Measurements from ENCODE around the gene GOLPH3L.

GOLPH3L gene

DNA sequence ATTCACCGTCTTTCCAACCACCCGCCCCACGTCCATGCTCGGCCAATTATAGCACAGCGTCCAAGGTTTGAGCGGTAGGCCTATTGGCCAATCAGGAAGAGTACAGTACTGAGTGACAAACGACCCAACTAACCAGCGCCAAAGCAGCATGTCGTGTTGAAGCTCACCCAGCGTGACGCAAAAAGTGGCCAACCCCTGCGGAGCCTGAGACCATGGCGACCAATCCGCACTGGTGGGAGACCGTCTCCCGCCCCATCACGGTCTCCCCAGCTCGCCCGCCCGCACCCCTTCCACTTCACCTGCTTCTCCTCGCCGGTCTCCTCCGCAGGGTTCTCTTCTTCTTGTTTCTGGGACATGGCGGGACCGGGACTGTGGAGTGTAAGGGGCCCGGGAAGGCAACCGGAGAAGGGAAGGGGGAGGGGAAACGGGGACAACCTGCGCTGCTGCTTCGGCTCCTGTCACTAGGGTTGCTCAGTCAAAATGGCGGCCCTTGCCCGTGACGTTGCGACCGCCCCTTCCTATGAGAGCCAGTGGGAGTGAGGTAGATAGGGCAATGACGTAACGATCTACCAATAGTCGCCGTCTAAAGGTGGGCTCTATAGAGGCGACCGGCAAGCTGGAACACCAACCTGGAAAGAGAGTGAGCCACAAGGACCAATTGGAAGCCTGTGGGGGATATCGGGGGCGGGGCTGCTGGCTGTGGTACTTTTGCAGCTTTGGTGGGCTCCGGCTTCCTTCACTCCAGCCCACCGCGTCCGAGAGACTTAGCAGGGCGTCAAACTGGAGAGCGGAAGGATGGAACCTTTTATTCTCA, 67.6 kb downstream of the GOLPH3L start, which contains the start of gene ENSA (continued):
- TF ChIP-seq MZF1 (tag by site-specific recombination; IDR thresholded peaks at IDR 0.05; ENCODE audit: borderline replicate concordance) (no peak), ZNF133 (tag by site-specific recombination; IDR thresholded peaks at IDR 0.05) (no peak), ZFP37 (tag by site-specific recombination; IDR thresholded peaks at IDR 0.05) (no peak), ZNF394 (tag by site-specific recombination; IDR thresholded peaks at IDR 0.05; ENCODE audit: borderline replicate concordance) (peak; percentile 28; the same call in 1 of the 2 replicates), ZNF169 (tag by site-specific recombination; IDR thresholded peaks at IDR 0.05) (no peak), INSM2 (tag by site-specific recombination; IDR thresholded peaks at IDR 0.05) (peak; percentile 6; the same call in 1 of the 2 replicates), ZFHX2 (tag by site-specific recombination; conservative IDR thresholded peaks at IDR 0.05) (no peak), ZNF350 (tag by site-specific recombination; IDR thresholded peaks at IDR 0.05) (no peak), SETDB1 (IDR thresholded peaks at IDR 0.05; ENCODE audit: insufficient read length, low read length) (no peak), PRDM2 (tag by site-specific recombination; IDR thresholded peaks at IDR 0.05; ENCODE audit: borderline replicate concordance) (no peak), ZNF513 (tag by site-specific recombination; IDR thresholded peaks at IDR 0.05) (no peak), ZNF785 (tag by site-specific recombination; IDR thresholded peaks at IDR 0.05) (no peak), SCRT1 (tag by site-specific recombination; IDR thresholded peaks at IDR 0.05; ENCODE audit: borderline replicate concordance) (no peak), ZNF311 (tag by site-specific recombination; IDR thresholded peaks at IDR 0.05; ENCODE audit: borderline replicate concordance) (no peak), ZNF571 (tag by site-specific recombination; IDR thresholded peaks at IDR 0.05) (no peak), GFI1B (tag by site-specific recombination; IDR thresholded peaks at IDR 0.05) (no peak), ZNF19 (tag by site-specific recombination; IDR thresholded peaks at IDR 0.05; ENCODE audit: low read depth) (no peak), ZNF280D (tag by site-specific recombination; IDR thresholded peaks at IDR 0.05) (no peak), ZNF324 (tag by site-specific recombination; IDR thresholded peaks at IDR 0.05) (peak; percentile 51; the same call in 1 of the 2 replicates), ZNF148 (tag by site-specific recombination; IDR thresholded peaks at IDR 0.05; ENCODE audit: borderline replicate concordance) (no peak), ZBTB20 (tag by site-specific recombination; IDR thresholded peaks at IDR 0.05) (peak; percentile 62; the same call in 1 of the 2 replicates)
- TF ChIP-seq, protein P1, sequence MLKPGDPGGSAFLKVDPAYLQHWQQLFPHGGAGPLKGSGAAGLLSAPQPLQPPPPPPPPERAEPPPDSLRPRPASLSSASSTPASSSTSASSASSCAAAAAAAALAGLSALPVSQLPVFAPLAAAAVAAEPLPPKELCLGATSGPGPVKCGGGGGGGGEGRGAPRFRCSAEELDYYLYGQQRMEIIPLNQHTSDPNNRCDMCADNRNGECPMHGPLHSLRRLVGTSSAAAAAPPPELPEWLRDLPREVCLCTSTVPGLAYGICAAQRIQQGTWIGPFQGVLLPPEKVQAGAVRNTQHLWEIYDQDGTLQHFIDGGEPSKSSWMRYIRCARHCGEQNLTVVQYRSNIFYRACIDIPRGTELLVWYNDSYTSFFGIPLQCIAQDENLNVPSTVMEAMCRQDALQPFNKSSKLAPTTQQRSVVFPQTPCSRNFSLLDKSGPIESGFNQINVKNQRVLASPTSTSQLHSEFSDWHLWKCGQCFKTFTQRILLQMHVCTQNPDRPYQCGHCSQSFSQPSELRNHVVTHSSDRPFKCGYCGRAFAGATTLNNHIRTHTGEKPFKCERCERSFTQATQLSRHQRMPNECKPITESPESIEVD (tag by site-specific recombination; IDR thresholded peaks at IDR 0.05): no peak

Data from HEK293 (cell line).